HCT116 (cell line): ENCODE measurements around the gene KDM4E.

Experiments used
- ELF1 ChIP-seq: IDR thresholded peaks from 2 replicates; pipeline ENCODE4 v1.6.1; 2012; ENCODE audit warnings: low read depth, borderline replicate concordance
- RAD21 ChIP-seq: IDR thresholded peaks from 2 replicates; pipeline ENCODE4 v1.6.1; 2012; ENCODE audit warnings: low read depth, mild to moderate bottlenecking
- TF ChIP-seq, protein P1 (sequence below), 3 experiments: fragments of 200-600 bp in 1 of 3; sonication (generic) in 1 of 3; IDR thresholded peaks in 2 of 3; conservative IDR thresholded peaks in 1 of 3; 2 replicates each; pipeline ENCODE4 v1.5.1; 2012 to 2017; ENCODE audit warnings: low read depth in 2 of 3, low read length in 2 of 3, antibody characterized with exemption in 1 of 3, borderline replicate concordance in 1 of 3, control low read depth in 1 of 3, mild to moderate bottlenecking in 1 of 3, mixed read lengths in 1 of 3, mixed run types in 1 of 3, moderate library complexity in 1 of 3; ENCODE audit not compliant: insufficient read depth in 1 of 3

DNA sequence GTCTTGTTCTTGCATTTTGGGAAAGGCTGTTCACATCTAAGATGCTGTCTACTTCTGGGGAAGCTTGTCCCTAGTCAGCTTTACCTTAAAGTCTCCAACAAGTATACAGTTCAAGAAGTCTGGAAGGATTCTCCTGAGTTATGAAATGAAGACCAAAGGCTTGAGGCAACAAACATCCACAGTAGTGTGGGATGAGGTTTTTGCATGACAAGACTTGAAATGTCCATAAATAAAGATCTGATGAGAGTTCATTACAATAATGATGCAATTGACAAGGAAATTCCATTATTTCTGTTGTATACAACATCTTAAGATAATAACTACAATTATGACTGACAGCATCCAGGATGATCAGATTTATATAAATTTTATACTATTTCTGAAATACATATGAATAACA is 21.3 kb upstream of the KDM4E start:
- TF ChIP-seq, protein P1, sequence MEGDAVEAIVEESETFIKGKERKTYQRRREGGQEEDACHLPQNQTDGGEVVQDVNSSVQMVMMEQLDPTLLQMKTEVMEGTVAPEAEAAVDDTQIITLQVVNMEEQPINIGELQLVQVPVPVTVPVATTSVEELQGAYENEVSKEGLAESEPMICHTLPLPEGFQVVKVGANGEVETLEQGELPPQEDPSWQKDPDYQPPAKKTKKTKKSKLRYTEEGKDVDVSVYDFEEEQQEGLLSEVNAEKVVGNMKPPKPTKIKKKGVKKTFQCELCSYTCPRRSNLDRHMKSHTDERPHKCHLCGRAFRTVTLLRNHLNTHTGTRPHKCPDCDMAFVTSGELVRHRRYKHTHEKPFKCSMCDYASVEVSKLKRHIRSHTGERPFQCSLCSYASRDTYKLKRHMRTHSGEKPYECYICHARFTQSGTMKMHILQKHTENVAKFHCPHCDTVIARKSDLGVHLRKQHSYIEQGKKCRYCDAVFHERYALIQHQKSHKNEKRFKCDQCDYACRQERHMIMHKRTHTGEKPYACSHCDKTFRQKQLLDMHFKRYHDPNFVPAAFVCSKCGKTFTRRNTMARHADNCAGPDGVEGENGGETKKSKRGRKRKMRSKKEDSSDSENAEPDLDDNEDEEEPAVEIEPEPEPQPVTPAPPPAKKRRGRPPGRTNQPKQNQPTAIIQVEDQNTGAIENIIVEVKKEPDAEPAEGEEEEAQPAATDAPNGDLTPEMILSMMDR (IDR thresholded peaks at IDR 0.05 in 2 of 3, conservative IDR thresholded peaks at IDR 0.05 in 1 of 3; ENCODE audit: borderline replicate concordance in 1 of 3, insufficient read depth in 1 of 3, low read depth in 2 of 3, low read length in 2 of 3), result no peak
- TF ChIP-seq RAD21 (no peak), ELF1 (no peak)
